ENCODE results near the gene WFDC6.
A peak's percentile ranks its signal among the peaks of the same experiment; 100 is the strongest.

Gene WFDC6

DNA sequence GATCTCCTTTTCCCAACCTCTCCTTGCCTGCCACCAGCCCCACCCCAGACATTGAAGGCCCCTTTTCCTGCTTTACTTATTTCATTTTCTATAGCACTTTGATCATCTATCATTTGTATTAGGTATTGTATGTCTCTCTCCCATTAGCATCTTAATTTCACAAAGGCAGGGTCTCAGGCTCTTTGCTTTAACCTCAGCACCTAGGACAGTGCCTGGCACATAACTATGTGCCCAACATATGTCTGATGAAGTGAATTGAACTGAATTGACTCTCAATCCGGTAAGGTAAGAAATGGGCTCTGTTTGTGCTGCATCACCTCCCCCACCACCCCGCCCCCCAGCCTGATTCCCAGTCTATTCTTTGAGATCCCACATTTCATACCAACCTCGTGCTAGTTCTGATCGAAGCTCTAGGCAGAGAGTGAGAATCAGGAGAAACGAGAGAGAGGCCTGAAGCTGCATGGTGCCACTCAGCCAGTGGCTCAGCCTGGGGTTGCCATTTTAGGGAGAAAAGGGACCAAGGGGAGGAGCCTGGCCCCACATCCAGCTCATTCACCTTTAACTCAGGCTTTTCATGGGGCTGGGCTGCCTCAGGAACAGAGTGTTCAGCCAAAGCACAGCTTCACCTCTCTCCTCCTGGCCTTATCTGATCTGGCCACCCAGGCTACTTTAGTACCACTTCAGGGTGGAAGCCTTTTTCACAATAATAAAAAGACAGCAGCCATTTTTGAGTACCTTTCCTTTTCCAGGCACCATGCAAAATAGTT, 24.0 kb downstream of the WFDC6 start, which contains the start of gene SPINT3:
TSS of gene SPINT3 (minus strand) at position 476 of the 767 bp plus-strand sequence. CDS start at position 462, 14 bp downstream.
- no peak for DNase-seq (ENCODE audit: low spot score)

DNA sequence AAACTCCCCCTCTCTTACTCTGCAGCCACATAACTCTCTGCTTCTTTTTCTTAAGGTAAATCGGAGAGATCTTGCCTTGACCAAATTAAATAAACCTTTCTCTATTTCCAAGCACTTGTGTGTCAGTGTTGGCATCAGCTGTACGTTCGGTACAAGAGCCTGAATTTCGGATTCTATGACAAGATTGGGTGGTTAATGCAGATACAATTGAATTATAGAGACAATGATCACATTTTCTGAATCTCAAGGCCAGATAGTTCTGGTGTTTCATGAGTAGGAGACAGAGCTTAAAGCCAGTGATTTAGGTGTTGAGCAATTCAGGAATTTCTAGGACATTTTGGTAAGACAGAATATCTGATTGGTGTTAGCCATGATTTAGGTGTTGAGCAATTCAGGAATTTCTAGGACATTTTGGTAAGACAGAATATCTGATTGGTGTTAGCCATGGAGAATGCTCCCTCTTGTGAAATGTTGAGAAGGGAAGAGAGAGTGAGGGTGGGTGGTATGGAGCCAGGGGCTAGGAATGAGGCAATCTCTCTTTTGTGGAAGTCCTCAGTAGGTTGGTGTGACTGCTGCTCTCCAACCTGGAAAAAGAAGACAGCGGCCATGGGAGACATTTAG, 28.9 kb downstream of the WFDC6 start:
- no peak for DNase-seq (ENCODE audit: low spot score)

DNA sequence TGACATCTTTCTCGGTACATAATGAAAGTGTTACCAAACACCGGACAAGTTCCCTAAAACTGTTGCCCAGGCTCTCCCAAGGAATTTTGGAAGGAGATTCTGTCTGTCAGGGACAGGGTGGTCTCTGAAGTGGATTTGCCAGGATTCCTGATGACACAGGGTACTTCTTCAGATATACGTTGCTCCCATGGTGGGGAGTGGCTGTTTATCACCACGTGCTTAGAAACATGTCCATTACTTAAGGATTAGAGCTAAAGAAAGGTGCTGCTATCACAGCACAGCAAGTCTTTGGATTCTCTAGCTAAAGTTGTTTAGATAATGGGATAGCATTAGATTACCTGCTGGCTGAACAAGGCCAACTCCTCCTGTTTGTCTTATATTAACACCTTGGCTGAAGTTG, 30.2 kb downstream of the WFDC6 start:
- DNase-seq (ENCODE audit: low spot score): no peak

DNA sequence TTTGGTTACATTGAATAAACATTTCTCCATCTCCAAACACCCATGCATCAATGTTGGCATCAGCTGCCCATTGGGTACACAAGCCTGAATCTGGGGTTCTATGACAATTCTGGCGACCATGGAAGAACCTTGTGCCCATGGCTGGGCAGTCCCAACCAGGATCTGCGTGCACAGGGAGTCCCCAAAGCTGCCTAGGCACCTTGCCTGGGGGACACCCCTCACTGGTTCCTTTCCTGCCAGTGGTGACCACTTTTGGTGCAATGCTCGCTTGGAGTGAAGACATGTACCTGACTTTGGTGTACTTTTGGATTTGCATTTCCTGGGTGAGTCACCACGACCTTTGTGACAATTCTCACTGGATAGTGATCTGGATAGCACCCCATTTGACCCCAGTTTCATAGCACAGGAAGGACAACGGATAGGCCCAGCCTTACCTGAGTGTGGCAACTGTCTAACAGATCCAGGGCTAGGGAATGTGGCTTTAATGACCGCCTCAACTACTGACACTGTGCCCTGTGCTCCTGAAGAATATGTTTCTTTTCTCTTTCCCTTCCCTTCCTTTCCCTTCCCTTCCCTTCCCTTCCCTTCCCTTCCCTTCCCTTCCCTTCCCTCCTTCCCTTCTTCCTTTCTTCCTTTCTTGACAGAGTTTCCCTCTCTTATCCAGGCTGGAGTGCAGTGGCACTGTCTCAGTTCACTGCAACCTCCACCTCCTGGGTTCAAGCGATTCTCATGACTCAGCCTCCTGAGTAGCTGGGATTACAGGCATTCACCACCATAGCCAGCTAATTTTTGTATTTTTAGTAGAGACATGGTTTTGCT, 31.0 kb downstream of the WFDC6 start:
- no peak for DNase-seq (ENCODE audit: low spot score)

DNA sequence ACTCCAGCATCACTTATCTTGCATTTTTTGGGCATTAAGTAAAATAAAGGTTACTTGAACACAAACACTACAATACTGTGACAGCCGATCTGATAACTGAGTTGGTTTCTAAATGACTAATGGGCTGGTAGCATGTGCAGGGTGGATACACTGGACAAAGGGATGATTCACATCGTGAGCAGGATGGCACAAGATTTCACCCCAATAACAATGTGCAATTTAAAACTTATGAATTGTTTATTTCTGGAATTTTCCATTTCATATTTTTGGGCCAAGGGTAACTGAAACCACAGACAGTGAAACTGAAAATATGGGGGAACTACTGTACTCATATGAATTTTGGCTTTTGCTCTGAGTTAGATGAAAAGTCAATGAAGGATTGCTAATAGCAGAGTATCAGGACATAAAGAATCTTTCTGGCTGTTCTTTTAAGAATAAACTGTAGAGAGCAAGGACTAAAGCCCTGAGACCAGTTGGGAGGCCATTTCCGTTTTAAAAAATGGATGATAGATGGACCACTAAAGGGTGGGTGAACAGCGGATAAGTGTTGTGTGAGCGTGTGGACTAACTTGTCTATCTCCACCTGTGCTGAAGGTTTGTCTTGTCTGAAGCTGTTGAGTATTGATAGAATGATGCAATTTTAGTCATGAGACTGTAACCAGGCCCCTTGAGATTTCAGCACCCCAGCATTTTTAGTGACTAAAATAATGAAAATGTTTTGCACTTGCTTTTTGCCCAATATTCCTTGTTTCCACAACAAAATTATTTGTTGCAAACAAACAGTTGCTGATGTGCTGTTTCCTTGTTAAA, 32.1 kb downstream of the WFDC6 start:
- peak; percentile 45 for DNase-seq (ENCODE audit: low spot score)

DNA sequence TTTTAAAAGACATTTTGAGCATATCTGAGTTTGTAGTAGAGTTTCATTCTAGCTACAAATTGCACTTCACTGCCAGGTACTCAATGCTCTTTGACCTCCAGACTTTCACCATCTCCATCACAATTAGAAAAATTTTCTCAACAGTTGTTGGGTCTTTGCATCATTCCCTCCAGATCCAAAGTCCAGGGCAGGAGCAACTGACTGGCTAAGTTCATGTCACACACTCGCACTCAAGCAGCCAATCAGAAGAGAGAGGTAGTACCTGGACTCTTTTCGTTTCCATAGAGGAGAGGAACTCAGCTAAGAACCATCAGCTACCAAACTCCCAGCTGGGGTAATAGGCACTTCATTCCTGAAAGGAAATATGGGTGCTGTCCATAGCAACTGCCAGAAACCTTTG, 32.9 kb downstream of the WFDC6 start:
- no peak for DNase-seq (ENCODE audit: low spot score)

DNA sequence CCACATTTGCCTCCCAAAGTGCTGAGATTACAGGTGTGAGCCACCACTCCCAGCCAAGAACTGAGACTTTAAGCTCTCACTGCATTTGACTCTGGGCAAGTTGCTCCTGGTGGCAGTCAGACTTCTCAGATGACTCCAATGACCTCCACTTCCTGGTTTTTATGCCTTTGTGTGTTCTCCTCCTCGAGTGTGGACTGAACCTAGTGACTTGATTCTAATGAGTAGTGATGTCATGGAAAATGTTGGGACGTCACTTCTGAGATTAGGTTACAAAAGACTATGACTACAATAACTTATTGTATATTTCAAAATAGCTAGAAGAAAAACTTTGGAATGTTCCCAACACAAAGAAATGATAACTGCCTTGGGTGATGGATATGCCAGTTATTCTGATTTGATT, 35.9 kb downstream of the WFDC6 start:
- no peak for DNase-seq (ENCODE audit: low spot score)

DNA sequence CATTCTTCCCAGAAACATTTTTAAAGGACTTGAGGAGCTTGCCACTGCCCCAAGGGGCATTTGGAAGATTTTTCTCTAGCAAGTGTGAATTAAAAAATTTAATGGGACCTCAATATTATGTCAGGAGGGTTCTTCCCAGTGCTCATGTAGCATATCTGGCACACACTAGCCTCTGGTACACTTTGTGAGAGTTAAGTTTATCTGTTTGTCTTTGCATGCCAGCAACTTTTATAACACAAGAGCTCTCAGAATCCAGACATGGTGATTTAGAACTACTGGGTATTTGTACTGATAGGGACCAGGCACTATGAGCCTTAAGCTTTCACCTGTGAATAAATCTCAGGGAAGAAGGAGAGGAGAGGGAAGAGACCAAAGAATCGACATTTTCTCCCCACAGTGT, 36.7 kb downstream of the WFDC6 start:
- DNase-seq (ENCODE audit: low spot score): no peak

DNA sequence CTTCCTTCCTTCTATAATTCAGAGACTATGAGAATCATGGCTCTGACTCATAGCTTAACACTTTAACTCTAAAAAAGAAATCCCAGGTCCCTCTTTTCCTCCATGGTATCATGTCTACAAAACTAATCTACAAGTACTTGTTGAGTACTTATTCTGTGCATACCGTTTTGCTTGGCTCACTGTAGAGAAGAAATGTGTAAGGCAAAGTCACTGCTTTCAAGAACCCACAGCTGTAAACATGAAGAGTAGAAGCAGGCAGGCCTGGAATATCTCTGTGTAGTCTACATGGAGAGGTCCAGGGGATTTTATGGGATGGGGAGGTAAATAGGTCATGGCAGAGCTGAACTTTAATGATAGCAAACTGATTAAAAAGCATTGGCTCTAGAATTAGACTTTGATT, 37.7 kb downstream of the WFDC6 start:
- DNase-seq (ENCODE audit: low spot score): no peak

DNA sequence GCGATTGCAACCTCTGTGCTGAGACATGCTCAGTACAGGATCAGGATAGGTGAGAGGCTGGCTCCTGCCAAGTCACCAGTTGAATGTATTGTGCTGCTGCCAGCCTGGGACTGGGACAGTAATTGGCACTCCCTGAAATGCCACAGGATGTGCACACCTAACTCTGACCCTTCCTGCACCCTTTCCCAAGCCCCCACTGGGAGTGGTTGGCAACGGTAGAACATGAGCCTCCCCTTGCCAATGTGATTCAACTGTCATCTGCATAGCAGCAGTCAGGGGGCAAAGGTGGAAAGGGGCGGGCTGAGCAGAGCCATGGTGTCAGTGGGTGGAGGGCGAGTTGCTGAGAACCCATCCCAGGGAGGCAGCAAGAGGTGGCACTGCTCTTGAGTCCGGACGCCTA, 39.3 kb downstream of the WFDC6 start:
- no peak for DNase-seq (ENCODE audit: low spot score)

DNA sequence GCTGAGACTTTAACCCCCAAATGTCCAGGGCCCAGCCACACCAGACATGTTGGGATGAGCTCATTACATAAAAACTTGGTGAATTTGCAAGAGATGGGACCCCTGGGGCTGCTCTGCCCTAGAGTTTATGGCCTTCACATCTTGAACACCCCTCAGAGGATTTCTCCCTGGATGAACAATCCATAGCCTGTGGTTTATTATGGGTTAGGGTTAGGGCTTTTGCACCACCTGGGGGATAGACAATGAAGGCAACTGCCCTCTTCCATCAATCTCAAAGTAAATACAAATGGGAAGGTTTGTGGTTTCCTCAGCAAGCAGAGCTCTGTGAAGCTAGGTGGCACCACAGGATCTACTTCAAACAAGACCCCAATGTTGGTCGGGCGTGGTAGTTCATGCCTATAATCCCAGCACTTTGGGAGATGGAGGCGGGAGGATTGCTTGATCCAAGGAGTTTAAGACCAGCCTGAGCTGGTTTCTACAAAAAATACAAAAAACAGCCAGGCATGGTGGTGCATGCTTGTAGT, 41.2 kb downstream of the WFDC6 start:
- DNase-seq (ENCODE audit: low spot score): no peak

DNA sequence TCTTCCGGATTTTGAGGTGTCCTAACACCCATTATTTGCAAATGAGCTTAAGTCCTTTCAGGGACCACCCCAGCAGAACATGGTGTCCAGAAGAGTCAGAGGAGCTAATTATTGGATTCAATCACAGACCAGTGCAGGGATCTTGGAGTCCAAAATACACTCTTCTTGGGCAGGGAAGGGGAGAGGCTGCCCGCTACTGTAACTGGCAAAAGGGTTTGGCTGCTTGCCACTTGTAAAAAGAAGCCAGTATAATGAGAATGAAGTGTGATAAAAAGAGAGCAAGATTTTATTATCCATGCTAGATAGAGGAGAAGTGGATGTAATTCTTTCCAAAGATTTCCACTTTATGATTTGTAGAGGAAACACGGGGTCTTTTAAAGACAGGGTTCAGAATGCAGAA, 43.1 kb downstream of the WFDC6 start:
- DNase-seq (ENCODE audit: low spot score): no peak

DNA sequence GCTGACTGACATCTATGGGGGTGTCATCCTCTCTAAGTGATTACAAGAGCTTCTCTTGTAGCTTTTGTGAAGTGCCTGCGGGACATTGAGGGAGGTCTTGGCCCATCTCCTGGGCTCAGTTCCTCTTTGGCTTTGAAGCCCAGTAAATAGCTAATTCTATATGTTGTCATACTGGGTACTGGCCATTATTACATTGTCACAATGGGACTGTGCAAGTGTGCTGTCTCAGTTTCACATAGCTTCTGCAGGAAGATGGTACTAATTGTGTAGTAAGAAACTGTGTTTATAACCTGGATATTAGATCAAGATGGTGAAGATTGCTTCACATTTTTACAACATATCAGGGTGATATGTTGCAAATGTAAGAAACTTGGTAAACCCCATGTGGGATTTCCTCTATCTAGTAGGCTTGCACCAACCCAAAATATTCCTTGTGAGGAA, 43.8 kb downstream of the WFDC6 start:
- DNase-seq (ENCODE audit: low spot score): no peak

DNA sequence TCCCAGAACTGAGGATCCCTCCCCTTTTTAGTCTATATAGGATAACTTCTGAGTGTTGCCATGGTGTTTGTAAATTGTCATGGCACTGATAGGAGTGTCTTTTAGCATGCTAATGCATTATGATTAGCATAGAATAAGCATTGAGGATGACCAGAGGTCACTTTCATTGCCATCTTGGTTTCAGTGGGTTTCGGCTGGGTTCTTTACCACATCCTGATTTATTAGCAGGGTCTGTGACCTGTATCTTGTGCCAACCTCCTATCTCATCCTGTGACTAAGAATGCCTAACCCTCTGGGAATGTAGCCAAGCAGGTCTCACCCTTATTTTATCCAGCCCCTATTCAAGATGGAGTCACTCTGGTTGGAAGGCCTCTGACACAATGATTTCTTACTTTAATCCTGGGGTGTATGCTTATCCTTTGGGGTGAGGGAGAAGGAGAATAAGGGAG, 50.2 kb downstream of the WFDC6 start:
- no peak for DNase-seq (ENCODE audit: low spot score)

DNA sequence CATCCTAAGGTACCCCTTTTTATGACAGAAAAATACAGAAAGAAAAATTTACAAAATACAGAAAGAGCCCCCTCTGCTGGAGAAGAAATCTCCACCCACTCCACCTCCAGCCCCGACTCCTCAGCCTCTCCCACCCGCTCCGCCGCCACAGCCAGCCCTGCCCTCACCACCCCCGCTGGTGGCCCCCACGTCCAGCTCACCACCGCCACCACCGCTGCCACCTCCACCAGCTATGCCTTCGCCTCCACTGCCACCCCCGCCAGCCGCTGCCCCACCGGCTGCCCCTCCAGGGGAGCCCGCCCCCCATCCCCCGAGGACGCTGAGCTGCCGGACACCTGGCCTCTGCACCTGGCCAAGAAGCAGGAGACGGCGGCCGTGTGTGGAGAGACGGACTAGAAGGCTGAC, 52.0 kb downstream of the WFDC6 start:
- DNase-seq (ENCODE audit: low spot score): no peak

DNA sequence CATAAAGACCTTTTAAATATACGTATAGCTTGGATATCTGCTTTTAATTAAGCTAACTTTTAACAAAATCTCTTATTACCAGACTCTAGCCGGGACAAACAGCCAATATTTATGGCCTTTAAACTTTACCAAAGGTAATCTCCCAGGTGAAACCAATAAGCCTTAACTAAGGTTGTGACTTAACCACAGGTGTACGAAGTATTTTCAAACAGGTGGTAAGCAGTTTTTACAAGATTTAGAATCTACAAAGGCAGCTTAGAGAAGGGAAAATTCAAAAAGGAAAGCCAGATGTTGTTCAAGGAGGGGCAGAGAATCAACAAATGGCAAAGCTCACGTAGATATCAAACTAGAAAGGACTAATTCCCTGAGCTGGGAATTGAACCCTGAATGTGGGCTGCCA, 53.9 kb downstream of the WFDC6 start:
- no peak for DNase-seq (ENCODE audit: low spot score)

DNA sequence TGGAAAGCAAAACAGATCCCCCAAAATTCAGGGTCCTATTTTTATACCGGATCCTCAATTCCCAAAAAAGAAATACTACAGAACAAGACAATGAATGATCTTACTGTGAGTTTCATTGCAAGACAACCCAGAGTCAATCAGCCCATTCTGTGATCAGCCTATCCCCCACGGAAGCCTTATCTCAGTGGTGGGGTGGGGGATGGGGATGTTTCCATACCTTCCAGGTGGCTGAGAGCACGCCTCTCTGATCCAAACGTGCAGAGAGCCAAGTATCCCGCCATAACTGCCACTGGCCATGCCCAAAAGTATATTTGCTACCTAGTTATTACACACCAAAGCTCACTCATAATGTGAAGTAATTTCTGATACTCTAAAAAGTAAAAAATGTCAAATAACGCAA, 54.6 kb downstream of the WFDC6 start:
- DNase-seq (ENCODE audit: low spot score): no peak
